ENCODE measurements around the gene RAB6D.
"Not testable (repeated sequence)": the region's sequence is repeated elsewhere in the genome, so short reads cannot be mapped to it uniquely, and the experiment has no call there.

RAB6D gene

DNA sequence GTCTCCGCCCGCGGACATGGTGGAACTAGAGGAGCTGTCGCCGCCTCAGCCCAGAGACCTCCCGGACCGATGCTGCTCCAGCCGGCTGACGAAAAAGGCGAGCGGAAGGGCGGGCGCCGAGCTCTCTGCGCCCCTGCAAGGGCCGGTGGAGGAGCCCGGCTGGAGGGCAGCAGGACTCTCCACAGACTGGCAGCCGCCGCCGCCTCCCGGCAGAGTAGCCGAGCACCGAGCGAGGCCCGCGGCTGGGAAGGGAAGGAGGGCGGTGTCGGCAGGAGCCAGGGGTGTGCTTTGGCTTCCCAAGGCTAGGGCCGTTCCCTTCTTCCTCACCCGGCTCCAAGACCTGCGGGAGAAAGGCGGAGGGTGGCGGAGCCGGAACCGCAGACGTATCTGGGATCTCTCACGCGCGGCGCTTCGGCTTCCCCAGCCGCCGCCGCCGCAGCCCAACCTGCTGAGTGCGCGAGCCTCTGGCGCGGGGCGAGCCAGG lies at the start of gene RAB6D:
Gene RAB6D (minus strand): TSS at position 466 of the 484 bp plus-strand sequence. CDS start 448 bp downstream, at position 18.
- DNase-seq (ENCODE audit: extremely low read depth in 1 of 2, low read depth in 1 of 2): not testable (repeated sequence)

GRCh38 chr2:131413148-131413747 lies 49.3 kb upstream of the RAB6D start:
- no peak for DNase-seq (ENCODE audit: extremely low read depth in 1 of 2, low read depth in 1 of 2)

DNA sequence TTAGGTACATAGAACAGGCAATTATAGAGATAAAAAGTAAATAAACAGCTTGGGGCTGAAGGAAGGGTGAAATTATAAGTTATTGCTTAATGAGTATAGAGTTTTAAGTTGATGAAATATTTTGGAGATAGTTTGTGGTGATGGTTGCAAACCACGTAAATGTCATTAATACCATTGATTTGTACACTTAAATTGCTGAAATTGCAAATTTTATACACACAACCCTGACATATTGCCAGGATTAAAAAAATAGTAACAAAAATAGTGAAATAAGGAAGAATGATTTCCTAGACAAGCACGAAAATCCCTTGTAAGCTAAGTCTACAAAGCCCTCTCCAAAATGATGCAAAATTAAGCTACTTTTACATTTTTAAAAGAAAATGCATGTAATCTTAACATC lies 46.2 kb upstream of the RAB6D start:
- no peak for DNase-seq (ENCODE audit: extremely low read depth in 1 of 2, low read depth in 1 of 2)

DNA sequence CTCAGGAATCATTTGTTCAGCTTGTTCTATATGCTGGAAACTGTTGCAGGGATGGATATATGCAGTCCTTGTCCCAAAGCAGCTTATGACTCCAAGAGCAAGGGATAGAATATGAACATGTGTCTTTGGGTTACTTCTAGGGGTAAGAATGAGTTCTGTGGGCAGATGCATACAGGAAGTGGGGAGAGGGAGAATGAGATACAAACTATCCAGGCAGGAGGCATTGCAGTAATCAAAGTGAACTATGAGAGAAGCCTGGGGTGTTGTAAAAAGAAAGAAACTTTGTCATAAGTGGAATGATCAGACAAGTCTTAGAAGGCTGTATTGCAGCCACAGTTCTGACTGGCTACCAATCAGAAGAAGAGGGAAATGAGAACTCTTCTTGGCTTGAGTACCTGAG lies 44.8 kb upstream of the RAB6D start:
- DNase-seq (ENCODE audit: extremely low read depth in 1 of 2, low read depth in 1 of 2): no peak

GRCh38 chr2:131408207-131408606 lies 44.2 kb upstream of the RAB6D start:
- DNase-seq (ENCODE audit: extremely low read depth in 1 of 2, low read depth in 1 of 2): no peak

GRCh38 chr2:131404753-131405152 lies 40.8 kb upstream of the RAB6D start:
- no peak for DNase-seq (ENCODE audit: extremely low read depth in 1 of 2, low read depth in 1 of 2)

DNA sequence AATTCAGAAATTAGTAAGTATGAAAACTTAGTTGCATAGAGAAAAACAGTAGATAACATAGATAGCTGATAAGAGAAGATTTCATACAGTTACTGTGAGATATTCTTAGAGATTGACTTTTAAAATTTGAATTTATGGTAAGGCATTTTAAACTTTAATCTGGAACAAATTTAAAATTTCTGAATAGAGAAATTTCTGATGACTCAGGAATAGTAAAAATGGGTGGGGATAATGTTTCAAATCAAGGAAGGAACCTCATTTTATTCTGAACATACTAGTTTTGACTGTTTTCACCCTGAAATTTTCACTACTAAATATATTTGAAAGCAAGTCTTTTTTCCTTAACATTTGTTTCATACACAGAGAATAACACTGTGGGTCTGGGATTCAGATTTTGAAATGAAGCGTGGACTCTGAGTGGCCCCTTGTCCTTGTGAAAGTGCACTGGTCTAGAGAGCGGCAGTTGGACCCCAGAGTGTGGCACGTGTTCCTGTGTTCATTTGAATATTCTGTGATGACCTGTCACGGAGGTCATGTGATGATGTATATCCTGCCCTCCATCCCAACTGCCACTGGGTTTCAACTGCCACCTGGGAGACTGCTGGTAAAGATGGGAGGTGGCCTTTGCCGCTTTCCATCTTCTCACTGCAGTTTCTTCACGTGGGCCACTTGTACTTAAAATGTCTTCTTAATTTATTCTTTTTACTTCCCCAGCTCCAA lies 38.5 kb upstream of the RAB6D start:
- DNase-seq (ENCODE audit: extremely low read depth in 1 of 2, low read depth in 1 of 2): no peak

DNA sequence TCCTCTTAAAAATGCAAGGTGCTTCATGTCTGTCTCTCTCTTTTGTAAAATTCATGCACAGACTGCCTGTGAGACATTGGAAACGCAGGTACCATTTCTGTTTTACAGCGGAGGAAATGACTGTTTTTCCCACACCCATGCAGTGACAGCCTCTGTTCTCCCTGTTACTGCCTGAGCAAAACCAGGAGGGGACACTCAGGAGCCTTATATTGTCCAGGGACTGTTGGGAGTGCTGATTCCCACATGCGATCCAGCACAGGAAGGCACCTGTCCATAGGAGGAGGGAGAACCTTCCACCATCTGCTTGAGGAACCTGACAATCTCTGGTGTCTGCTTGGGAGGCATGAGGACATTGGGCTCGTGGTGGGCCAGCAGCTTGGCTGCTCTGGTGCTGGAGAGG lies 36.9 kb upstream of the RAB6D start:
- DNase-seq (ENCODE audit: extremely low read depth in 1 of 2, low read depth in 1 of 2): no peak

- not testable (repeated sequence) for DNase-seq (ENCODE audit: extremely low read depth in 1 of 2, low read depth in 1 of 2)
Observed at GRCh38 chr2:131400441-131400840, 36.5 kb upstream of the RAB6D start.

DNA sequence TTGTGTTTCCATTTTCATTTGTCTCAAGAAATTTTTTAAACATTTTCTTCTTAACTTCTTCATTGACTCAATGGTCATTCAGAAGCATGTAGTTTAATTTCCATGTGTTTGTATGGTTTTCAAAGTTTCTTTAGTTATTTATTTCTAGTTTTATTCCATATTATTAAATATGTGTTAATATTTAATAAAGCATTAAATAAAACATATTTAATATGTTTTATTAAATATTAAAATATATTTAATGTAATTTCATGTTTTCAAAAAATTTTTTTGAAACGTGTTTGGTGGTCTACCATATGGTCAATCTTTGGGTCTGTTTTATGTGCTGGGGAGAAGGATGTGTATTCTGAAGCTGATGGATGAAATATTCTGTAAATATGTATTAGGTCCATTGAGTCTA lies 32.2 kb upstream of the RAB6D start:
- not testable (repeated sequence) for DNase-seq (ENCODE audit: extremely low read depth in 1 of 2, low read depth in 1 of 2)

GRCh38 chr2:131395024-131395645 lies 31.2 kb upstream of the RAB6D start:
- DNase-seq (ENCODE audit: extremely low read depth in 1 of 2, low read depth in 1 of 2): not testable (repeated sequence)

DNA sequence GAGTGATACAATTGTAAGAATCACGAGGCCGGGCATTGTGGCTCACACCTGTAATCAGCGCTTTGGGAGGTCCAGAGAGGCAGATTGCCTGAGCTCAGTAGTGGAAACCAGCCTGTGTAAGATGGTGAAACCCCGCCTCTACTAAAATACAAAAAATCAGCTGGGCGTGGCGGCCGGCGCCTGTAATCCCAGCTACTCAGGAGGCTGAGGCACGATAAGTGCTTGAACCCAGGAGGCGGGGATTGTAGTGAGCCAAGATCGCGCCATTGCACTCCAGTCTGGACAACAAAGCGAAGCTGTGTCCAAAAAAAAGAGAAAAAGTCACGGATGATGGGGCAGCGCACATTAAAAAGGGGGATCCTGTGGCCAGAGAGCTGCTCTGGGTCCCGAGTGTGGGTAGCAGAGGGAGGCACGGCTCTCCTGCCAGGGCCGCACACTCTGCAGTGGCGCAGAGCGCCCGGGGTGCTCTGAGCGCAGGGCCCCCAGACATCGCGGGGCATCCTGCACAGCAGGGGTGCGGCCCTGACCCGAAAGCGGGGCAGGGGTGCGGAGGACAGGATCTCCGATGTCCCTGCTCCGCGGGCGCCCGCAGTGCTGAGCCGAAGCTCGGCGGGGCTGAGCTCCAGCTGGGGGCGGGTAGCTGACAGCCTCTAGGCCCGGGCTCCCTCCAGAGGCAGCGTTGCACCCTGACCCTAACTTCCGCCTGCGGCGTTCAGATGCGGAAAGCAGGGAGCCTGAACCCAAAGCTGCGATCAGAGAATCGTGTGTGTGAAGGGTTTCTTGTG lies 30.4 kb upstream of the RAB6D start:
- no peak for DNase-seq (ENCODE audit: extremely low read depth in 1 of 2, low read depth in 1 of 2)

DNA sequence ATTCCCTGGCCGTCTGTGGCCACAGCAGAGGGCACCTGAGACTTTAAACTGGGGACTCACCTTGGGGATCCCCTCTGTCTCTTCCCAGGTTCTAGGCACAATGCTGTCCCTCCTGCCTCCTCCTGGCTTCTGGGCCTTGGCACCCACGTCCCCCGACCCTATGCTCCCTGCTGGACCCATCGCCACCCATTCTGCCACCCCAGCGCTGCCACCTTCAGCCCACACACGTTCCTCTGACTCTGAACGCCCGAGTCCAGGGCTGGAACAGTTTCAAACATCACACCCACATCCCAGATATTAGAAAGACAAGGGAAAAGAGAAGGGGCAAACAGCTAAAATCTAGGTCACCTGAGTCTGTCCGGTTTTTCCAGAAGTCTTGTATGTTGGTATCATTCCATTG lies 28.0 kb upstream of the RAB6D start:
- DNase-seq (ENCODE audit: extremely low read depth in 1 of 2, low read depth in 1 of 2): not testable (repeated sequence)

- DNase-seq (ENCODE audit: extremely low read depth in 1 of 2, low read depth in 1 of 2): not testable (repeated sequence)
Observed at GRCh38 chr2:131391471-131391870, 27.5 kb upstream of the RAB6D start.

DNA sequence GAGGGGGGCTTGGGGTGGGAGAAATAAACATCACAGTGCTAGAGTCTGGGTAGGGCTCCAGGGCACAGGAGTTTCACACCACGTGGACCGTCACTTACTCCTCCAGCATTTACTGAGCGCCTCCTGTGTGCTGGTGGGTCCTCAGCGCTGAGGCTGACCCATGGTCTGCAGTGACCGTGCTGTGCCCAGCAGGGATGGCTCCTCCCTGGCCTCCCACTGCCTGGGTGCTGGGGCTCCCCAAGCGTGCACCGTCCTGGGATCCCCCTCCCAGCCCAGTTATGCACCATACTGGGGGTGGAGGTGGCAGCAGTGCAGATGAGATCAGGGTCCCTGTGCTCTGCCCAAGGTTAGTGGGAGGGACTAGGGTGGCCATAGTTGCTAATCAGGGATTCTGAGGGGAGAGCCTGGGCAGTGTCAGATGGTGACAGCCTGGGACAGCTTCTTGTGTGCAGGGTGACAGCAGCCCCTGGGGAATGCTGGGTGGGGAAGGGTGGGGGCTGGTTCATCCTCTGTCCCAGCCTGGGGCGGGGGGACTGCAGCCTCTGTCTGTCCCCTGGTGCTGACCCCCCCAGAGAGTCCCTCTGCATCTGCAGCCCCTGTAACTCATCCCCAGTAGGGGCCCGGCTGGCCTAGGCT lies 26.6 kb upstream of the RAB6D start:
- not testable (repeated sequence) for DNase-seq (ENCODE audit: extremely low read depth in 1 of 2, low read depth in 1 of 2)

DNA sequence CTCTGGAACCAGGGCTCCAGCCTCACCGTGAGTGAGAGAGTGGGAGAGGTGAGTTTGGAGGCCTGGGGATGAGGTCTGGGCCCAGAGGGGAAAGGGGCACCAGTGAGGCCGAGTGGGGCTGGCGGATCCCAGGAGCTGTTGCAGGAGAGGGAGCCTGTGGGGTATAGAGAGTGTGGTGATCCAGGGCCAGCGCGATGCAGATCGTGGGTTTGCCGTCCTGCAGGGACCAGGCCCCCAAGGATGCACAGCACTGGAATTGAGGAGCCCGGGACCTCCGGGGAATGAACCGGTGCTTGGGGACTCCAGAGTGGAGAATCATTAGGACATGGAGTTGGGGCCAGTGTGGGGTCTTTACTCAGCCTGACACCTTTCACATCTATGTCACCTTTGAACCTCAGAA lies 25.7 kb upstream of the RAB6D start:
- no peak for DNase-seq (ENCODE audit: extremely low read depth in 1 of 2, low read depth in 1 of 2)

- not testable (repeated sequence) for DNase-seq (ENCODE audit: extremely low read depth in 1 of 2, low read depth in 1 of 2)
Observed at GRCh38 chr2:131388834-131389233, 24.9 kb upstream of the RAB6D start.

DNA sequence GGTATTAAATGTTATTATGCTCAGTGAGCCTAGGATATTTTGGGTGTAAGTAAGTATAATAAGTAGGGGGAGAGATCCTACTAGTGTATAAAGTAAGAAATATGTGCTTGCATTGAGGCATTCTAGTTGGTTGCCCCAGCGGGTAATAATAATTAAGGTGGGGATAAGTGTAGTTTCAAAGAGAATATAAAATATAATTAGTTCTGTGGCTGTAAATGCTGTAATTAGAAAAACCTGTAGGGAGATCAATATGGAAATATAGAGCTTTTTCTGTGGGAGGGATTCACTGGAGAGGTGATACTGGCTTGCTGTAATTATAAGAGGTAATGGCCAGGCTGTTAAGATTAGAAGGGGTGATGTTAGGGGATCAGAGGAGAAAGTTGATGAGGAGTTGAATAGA lies 9.1 kb upstream of the RAB6D start:
- DNase-seq (ENCODE audit: extremely low read depth in 1 of 2, low read depth in 1 of 2): not testable (repeated sequence)

DNA sequence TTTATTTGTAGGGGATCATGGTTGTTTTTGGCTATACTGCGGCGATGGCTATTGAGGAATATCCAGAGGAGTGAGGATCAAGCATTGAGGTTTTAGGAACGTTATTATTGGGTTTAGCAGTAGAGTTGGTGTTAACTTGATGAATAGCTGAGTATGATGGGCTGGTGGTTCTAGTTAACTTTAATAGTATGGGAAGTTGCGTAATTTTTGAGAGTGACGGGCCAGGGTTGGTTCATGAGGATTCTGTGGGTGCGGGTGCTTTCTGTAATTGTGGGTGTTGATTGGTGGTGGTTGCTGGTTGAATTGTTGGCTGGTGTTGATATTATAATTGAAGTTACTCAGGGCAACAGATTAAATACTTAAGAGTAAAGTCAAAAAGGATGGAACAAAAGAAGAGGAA lies 6.0 kb upstream of the RAB6D start:
- DNase-seq (ENCODE audit: extremely low read depth in 1 of 2, low read depth in 1 of 2): no peak

DNA sequence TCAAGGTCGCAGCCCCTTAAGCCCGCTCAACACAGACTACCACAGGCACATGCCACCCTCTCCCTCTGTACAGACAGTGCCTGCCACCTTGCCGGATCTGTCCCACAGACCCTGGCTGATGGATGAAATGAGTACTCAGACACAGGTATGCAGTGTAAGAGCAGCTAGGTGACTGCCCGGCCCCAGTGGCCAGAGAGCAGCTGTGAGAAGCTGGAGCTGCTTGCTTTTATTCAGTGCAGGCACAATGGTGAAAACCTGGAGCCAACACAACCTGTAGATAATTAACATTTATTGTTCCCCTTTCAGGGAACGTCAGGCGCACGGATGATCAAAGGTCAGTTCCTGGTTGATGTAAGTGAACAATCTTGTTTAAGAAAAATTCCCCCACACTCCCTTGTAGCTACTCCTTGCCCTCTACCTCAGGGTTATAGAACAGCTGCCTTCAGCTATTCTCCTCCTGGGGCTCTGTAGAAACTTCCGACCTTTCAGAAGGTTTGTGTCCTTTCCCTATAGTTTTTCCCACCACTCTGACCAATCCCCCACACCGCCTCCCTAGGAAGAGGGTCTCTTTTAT lies 4.6 kb upstream of the RAB6D start:
- DNase-seq (ENCODE audit: extremely low read depth in 1 of 2, low read depth in 1 of 2): not testable (repeated sequence)
